ENCODE results near the gene ABCC11. TPM values are rescaled to one million over a fixed set of nuclear protein-coding genes. Genes with fewer than 3 reads are reported as not detected.

Gene ABCC11
- polyA plus RNA-seq, 2 of the 4 experiments (the other 2 are of a cell fraction) = 0.19 to 0.21 TPM

DNA sequence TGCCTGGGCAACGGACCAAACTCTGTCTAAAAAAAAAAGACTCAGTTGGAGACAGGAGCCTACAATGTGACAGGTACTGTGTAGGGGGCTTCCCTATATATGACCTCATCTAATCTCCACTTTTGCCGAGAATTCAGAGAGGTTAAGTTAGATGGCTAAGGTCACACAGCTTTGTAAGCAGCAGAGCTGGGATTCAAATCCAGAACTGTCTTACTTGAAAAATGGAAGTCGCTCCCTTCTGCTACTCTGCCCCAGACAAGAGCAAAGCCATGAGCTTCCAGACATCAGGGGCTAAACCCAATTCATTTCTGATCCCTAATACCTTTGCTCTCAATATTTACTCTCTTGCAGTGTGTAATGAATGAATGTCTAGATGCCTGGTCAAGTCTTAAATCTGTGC is 50.0 kb downstream of the ABCC11 start:
- no peak for ATAC-seq
- CTCF ChIA-PET = no interaction called here
- no peaks in the 10 kb centered on the region for H3K9me3 ChIP-seq
- TF ChIP-seq ZSCAN20 (CRISPR knock-in tag; IDR thresholded peaks at IDR 0.05) = no peak
- no peak for TF ChIP-seq CHD4 (IDR thresholded peaks at IDR 0.05; ENCODE audit: borderline replicate concordance)
- no peak for TF ChIP-seq BHLHE40 (IDR thresholded peaks at IDR 0.05; ENCODE audit: low read depth, low read length)
- TF ChIP-seq EHMT2 (IDR thresholded peaks at IDR 0.05; ENCODE audit: low read depth) = no peak
- no peak for TF ChIP-seq FOSL2 (IDR thresholded peaks at IDR 0.05)
- TF ChIP-seq FOSL2 (CRISPR knock-in tag; IDR thresholded peaks at IDR 0.05) = no peak
- TF ChIP-seq, protein P1, sequence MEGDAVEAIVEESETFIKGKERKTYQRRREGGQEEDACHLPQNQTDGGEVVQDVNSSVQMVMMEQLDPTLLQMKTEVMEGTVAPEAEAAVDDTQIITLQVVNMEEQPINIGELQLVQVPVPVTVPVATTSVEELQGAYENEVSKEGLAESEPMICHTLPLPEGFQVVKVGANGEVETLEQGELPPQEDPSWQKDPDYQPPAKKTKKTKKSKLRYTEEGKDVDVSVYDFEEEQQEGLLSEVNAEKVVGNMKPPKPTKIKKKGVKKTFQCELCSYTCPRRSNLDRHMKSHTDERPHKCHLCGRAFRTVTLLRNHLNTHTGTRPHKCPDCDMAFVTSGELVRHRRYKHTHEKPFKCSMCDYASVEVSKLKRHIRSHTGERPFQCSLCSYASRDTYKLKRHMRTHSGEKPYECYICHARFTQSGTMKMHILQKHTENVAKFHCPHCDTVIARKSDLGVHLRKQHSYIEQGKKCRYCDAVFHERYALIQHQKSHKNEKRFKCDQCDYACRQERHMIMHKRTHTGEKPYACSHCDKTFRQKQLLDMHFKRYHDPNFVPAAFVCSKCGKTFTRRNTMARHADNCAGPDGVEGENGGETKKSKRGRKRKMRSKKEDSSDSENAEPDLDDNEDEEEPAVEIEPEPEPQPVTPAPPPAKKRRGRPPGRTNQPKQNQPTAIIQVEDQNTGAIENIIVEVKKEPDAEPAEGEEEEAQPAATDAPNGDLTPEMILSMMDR (IDR thresholded peaks at IDR 0.05) = no peak
- no peak for TF ChIP-seq RCOR1 (IDR thresholded peaks at IDR 0.05; ENCODE audit: low read depth, low read length)
- TF ChIP-seq TP53 (CRISPR knock-in tag; IDR thresholded peaks at IDR 0.05) = no peak
- POLR2A ChIA-PET = no interaction called here
- FAIRE-seq = no peak
- H3K4me1 ChIP-seq = peaks cover 14% of the 10 kb centered on the region
- H3K27ac ChIP-seq = no peak overlapping the region
- DNase-seq (ENCODE audit: low read depth in 1 of 2, low spot score in 1 of 2) = no peak
- WGBS (ENCODE audit: missing lambda C conversion rate) = 84% methylated on average over 3 of the region's 3 CpGs
- H3K4me3 ChIP-seq = no peak overlapping the region
- no peak overlapping the region for H3K4me2 ChIP-seq

DNA sequence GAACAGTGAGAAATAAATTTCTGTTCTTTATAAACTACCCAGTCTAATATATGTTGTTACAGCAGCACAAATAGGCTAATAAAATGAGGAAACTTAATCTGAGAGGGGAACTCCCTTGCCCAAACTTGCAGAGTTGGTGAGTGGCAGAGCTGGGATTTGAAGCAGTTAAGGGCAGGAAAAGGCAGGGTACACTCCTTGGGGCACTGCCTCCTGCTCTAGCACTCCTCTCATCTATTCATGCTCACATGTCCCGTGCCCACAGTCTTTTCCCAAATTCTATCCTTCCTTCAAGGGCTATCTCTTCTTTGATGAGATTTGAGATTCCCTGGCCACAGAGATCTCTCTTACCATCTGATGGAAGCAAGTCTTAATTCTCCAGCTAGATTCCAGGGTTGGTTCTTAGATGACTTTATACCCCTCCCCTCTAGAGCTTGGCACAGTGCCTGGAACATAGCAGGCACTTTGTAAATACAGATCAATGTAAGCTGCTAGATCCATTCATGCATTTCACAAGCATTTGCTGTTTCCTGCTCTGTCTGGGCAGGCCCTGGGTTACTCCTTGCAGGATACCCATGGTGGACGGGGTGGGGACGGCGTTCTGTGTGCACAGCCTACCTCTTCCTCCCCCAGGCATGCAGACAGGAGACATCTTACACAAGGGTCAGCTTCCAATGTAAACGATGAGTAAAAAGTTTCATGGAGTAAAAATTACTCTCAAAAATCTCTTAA is 52.3 kb downstream of the ABCC11 start:
- Histone ChIP-seq H3K4me2 (peak overlapping the region; percentile 34; the same call in 2 of the 3 replicates), H3K27ac (peak overlapping the region; percentile 47 to 58; a peak in 3 of 6 replicates), H3K4me3 (no peak overlapping the region), H3K4me1 (peaks cover 14% of the 10 kb centered on the region), H3K9me3 (no peaks in the 10 kb centered on the region)
- peak in 1 of 2 experiments; percentile 88; a peak in 3 of 6 replicates for ATAC-seq
- ChIA-PET POLR2A (interaction anchor here (0.7 kb wide), 1 partner anchor 25 kb away, joined by 3 read pairs; no protein-coding TSS in a partner anchor), CTCF (interaction anchor here (1.2 kb wide), 1 partner anchor 20 kb away, joined by 3 read pairs; no protein-coding TSS in a partner anchor)
- no peak for FAIRE-seq
- peak in 1 of 2 experiments; percentile 54 for DNase-seq (ENCODE audit: low read depth in 1 of 2, low spot score in 1 of 2)
- 16% methylated on average over 5 of the region's 5 CpGs for WGBS (ENCODE audit: missing lambda C conversion rate)
- TF ChIP-seq SREBF2 (IDR thresholded peaks at IDR 0.05) (no peak), MYC (IDR thresholded peaks at IDR 0.05; ENCODE audit: borderline replicate concordance, low read length) (no peak), CBX8 (IDR thresholded peaks at IDR 0.05) (no peak), HOXA7 (CRISPR knock-in tag; IDR thresholded peaks at IDR 0.05) (no peak), MAFK (IDR thresholded peaks at IDR 0.05; ENCODE audit: partially characterized antibody) (no peak), NFE2L2 (conservative IDR thresholded peaks at IDR 0.05; ENCODE audit: low read length) (no peak), SMC3 (IDR thresholded peaks at IDR 0.05) (no peak), PHF8 (IDR thresholded peaks at IDR 0.05; ENCODE audit: borderline replicate concordance, low read depth) (no peak), JUN (IDR thresholded peaks at IDR 0.05) (no peak), ZFP36 (IDR thresholded peaks at IDR 0.05; ENCODE audit: borderline replicate concordance, partially characterized antibody) (no peak), TP53 (CRISPR knock-in tag; IDR thresholded peaks at IDR 0.05) (no peak), EP300 (IDR thresholded peaks at IDR 0.05) (no peak), POLR2AphosphoS2 (conservative IDR thresholded peaks at IDR 0.05; ENCODE audit: low read length) (no peak), FOSL2 (IDR thresholded peaks at IDR 0.05) (no peak), FOSL2 (CRISPR knock-in tag; IDR thresholded peaks at IDR 0.05) (no peak)

DNA sequence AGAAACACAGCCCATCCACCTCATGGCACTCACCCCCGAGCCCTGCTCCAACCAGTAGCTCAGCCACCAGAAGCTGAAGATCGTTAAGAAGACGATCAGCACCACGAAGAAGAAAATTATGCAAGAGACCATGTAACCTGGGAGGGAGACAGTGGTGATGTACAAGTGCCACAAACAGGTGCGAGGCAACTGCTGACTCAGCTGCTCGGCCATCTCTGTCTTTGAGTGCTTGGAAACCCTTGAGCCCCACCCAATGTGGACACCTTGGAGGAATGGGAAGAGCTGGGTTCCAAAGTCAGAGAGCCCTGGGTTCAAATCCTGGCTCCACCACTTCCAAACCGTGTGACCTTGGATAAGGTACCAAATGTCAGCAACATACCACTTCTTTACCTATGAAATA is 53.5 kb downstream of the ABCC11 start:
- peak; percentile 50 for TF ChIP-seq MAFK (IDR thresholded peaks at IDR 0.05; ENCODE audit: partially characterized antibody)
- TF ChIP-seq HDAC2 (IDR thresholded peaks at IDR 0.05) = no peak

More for the DNA sequence above, 53.5 kb downstream of the ABCC11 start:
- ATAC-seq (no peak), DNase-seq (ENCODE audit: low read depth in 1 of 2, low spot score in 1 of 2) (no peak), FAIRE-seq (no peak)
- H3K9me3 ChIP-seq = no peaks in the 10 kb centered on the region
- no peak overlapping the region for H3K4me2 ChIP-seq
- CTCF ChIA-PET = interaction anchor here (0.7 kb wide), 1 partner anchor 27 kb away, joined by 3 read pairs; no protein-coding TSS in a partner anchor
- POLR2A ChIA-PET = no interaction called here
- H3K27ac ChIP-seq = no peak overlapping the region; a peak in 1 of 6 replicates
- no peak overlapping the region for H3K4me3 ChIP-seq
- WGBS (ENCODE audit: missing lambda C conversion rate) = 82% methylated on average over 7 of the region's 7 CpGs
- H3K4me1 ChIP-seq = peaks cover 14% of the 10 kb centered on the region
